Activated CD8-positive, alpha-beta memory T cell treated with anti-CD3 and anti-CD28 coated beads, Interleukin-2, amount 50 U/mL, for 1 hour (primary cell): ENCODE data around the gene SFI1.
A peak's percentile ranks its signal among the peaks of the same experiment; 100 is the strongest.
"Not testable (repeated sequence)": the region's sequence is repeated elsewhere in the genome, so short reads cannot be mapped to it uniquely, and the experiment has no call there.

Source experiments
- DNase-seq: peaks from one replicate; pipeline ENCODE4 v3.0.0-alpha.2; 2020; ENCODE audit errors: extremely low read depth

SFI1 gene

GRCh38 chr22:31635638-31636306 lies 139.4 kb downstream of the SFI1 start:
- no peak for DNase-seq

DNA sequence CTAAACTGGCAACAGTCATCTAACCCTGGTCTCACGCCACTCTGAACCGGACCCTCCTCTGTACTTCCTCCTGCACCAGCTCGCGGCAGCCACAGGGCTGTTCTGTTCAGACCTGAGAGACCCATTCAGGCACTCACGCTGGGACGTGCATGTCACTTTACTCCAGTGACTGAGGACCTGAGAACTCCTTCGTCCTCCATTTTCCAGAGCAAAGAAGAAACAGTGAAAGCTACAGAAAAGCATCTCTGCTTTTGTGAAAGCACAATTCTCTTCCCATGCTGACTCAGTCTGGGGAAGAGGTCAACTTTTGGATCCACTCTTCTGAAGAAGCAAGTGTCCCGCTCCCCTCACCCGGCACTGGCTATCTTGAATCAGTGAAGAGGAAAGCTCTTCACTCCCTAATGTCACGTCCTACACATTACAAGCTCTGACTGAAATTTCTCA lies 141.1 kb downstream of the SFI1 start:
- no peak for DNase-seq

DNA sequence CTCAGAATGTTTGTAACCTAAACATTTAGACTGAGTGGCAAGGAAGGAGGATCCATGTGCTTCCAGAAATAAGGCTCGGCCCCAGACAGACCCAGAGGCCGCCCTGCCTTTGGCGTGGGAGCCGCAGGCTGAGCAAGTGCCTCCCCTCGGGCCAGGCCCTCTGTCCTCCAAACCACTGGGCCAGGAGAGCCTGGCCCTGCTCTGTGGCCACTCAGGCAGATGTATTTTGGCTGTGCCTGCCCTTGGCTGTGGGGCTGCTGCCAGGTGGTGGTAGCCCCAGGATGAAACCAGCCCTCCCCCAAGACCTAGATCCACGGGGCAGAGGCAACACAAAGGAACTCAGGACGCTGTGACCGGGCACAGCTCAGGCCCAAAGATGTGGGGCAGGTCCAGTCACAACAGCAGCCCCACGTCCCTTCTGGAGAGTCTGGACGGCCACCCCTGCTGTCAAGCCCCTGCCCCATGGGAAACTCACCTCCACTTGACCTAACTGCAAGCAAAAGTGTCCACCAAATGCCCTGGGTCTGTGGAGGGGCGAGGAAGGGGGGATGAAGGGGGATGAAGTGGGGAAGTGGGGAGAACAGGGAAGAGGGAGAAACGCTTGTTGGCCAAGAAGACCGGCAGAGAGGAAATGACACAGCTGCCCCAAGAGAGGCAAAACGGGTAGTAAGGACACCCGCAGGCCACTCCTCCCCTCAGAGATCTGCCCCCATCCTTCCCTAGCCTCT lies 141.7 kb downstream of the SFI1 start:
- DNase-seq, result no peak

- no peak for DNase-seq
Measured at GRCh38 chr22:31639436-31640039, 143.2 kb downstream of the SFI1 start.

GRCh38 chr22:31646186-31647019 lies 150.1 kb downstream of the SFI1 start:
- DNase-seq, result no peak

- no peak for DNase-seq
Measured at GRCh38 chr22:31647066-31647465, 150.7 kb downstream of the SFI1 start.

GRCh38 chr22:31647523-31648320 lies 151.4 kb downstream of the SFI1 start:
- no peak for DNase-seq

DNA sequence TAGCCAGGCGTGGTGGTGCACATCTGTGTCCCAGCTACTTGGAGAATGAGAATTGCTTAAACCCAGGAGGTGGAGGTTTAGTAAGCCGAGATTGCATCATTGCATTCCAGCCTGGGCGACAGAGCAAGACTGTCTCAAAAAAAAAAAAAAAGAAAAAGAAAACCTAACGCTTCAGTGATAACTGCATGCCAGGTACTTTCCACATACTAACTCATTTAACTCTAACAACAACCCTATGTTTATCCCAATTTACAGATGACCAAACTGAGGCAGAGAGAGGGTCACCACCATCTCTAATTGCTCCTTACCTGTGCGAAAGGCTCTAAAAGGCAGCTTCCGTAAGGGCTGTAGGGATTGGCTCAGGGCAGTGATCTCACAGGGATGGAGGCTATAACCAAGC lies 154.1 kb downstream of the SFI1 start:
- DNase-seq, result no peak

DNA sequence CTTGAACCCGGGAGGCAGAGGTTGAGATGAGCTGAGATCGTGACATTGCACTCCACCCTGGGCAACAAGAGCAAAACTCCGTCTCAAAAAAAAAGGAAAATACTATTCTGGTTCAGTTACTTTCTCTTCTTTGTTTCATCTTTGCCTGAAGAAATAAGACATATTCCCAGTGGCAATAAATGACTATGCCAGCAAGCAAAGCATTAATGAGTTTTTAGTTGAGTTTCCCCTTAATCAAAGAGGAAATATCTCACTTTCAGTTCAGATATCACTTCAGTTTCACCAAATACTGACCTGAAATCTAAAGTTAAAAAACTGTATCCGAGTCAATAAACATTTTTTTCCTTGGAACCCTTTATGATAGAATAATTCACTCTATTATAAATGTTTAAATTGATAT lies 155.3 kb downstream of the SFI1 start:
- DNase-seq, result no peak

DNA sequence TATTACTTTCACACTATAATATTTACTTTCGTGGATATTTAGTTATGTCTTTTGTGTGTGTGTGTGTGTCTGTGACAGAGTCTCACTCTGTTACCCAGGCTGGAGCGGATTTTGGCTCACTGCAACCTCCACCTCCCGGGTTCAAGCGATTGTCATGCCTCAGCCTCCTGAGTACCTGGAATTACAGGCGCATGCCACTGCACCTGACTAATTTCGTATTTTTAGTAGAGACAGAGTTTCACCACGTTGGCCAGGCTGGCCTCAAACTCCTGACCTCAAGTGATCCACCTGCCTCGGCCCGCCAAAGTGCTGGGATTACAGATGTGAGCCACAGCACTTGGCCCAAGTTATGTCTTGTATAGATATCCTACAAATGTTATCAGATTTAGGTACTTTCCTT lies 155.8 kb downstream of the SFI1 start:
- DNase-seq, result no peak

DNA sequence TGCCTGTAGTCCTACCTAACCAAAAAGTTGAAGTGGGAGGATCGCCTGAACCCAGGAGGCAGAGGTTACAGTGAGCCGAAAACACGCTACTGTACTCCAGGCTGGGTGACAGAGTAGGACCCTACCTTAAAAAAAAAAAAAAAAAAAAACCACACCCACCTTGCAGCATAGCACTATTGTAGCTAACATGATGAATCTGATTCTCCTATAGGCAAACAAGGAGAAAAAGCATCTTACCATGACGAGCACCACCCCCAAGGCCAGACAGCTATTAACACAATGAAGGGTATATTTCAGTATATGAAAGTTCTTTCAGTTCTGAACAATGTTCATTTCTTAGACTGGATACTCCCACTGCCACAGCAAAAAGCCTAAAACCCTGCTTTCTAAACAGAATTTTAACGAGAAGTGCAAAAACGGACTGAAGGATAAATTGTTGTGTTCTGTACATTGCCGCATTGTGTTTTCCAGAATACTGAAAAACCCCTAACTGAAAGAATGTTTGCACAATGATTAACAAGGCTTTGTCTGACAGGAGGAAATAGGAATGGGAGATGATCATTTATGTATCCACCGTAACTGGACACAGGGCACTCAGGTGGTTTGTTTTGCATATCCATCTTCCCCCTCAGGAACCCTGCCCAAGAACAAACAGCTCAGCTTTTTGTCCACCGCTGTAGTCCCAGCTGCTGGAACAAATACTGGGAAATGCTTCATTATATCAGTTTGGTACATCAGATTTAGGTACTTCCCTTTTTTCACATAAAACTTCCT lies 156.8 kb downstream of the SFI1 start:
- DNase-seq, result no peak

- no peak for DNase-seq
Measured at GRCh38 chr22:31653944-31654343, 157.6 kb downstream of the SFI1 start.

DNA sequence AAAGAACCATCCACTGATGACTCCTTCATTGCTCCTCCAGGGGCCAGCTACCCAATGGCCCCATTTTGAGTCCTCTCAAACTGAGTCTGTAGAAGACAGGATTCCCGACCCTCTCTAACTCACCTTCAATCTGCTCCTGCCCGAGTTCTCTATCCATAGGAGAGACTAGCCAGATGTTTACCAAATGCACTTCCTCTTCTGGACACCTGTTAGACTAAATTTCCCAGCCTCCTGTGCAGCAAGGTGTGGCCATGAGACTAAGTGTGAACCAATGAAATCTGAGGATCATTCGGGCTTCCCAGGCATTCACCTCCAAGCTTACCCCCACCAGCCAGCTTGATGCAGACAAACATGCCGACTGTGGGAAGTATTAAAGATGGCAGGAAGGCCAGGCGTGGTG lies 158.1 kb downstream of the SFI1 start:
- no peak for DNase-seq

DNA sequence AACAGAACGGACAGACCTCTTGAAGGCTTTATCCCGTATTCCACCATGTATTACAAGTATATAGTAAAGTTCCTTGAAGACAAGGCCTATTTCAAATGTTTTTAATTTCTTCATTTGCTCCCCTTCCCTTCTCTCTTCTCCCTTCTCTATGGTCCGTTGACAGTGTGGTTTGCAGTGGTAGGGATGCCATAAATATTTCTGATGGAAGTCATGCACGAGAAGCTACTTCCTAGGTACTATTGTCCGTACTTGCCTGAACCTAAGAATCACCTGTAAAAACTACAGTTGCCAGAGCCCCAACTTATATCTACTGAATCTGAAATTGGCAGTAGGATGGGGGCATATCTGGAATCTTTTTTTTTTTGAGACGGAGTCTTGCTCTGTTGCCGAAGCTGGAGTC lies 162.9 kb downstream of the SFI1 start:
- no peak for DNase-seq

DNA sequence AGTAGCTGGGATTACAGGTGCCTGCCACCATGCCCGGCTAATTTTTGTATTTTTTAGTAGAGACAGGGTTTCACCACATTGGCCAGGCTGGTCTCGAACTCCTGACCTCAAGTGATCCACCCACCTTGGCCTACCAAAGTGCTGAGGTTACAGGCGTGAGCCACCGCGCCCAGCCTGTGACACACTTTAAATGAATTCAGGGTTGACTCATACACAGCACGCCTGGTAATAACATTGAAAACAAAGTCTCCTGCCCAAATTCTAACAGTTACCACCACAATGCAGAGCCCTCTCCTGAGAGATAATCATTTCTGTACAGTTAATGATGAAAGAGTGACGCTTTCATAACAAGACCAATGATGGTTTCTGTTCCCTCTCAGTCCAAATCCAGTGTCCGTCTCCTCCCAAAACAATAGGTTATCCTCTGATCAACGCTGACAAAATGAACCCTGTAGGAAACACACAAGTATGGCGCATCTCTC lies 164.6 kb downstream of the SFI1 start:
- not testable (repeated sequence) for DNase-seq

DNA sequence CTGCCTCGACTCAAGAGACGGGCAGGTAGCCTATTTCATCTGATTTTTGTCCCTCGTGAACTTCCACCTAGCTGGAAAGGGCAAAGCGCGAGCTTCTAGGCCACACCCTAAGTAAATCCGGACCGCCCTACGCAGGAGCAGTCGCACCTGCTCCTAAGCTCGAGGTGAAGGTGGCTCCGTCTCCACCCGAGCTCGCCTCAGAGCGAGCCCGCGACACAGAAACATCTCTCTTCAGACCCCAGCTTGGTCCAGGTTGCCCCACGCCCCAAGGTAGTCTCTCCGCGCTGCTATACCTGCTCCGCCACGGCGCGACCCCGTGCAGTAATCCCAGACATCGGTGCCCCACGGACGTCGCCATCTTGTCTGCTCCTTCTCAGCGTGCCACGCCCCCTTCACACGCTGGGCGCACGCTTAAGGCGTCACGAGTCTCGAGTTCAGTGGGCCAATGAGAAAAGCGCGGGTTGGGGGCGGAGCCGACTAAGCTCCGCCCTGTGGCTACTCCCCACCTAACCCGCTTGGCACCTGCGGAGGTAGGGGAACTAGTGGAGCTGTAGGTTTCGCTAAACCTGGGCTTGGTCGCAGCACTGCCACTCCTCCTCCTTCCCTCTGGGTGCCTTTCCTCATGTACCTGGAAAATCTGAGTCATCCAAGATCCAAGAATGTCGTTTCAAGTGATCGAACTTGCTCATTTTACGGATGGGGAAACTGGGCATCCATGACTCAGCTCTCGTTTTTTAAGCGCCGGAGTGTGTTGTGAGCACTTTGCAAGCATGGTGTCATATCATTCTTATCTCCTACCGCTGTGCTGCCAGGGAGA lies 165.7 kb downstream of the SFI1 start, which contains the start of gene PISD:
TSS of gene PISD (minus strand) at position 365 of the 817 bp plus-strand sequence. CDS start at position 358, 7 bp downstream.
- peak; percentile 89 for DNase-seq

DNA sequence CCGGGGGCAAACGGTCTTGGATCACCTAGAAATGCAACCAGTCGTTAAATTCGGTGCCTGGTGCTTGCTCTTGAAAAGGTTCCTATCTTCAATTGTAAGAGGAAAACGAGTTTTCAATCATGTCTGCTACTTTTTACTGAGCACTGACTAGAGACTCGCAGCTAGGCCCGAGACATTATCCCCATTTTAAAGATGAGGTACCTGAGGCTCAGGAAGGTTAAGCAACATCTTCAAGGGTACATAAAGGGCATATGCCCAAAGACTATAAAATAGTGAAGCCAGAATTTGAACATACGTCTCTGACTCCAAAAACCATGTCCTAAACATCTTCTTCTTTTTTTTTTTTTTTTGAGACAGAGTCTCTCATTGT lies 166.3 kb downstream of the SFI1 start:
- DNase-seq, result no peak
